Hepatocyte (in vitro differentiated cells): ENCODE results near the gene DNAJB11.

Experiments
- EZH2 ChIP-seq: fragments of 200-600 bp; sonication (generic); IDR thresholded peaks from 2 replicates; pipeline ENCODE4 v1.6.1; 2016; ENCODE audit warnings: antibody characterized with exemption, mild to moderate bottlenecking, borderline replicate concordance
- EZH2phosphoT487 ChIP-seq: fragments of 200-600 bp; sonication (generic); IDR thresholded peaks from one replicate; pipeline ENCODE4 v1.6.1; 2018; ENCODE audit warnings: antibody characterized with exemption, mild to moderate bottlenecking, low read depth, moderate library complexity; ENCODE audit not compliant: unreplicated experiment, severe bottlenecking
- TF ChIP-seq, protein P1 (sequence below): fragments of 200-600 bp; sonication (generic); IDR thresholded peaks from 2 replicates; pipeline ENCODE4 v1.5.1; 2016; ENCODE audit warnings: antibody characterized with exemption, mild to moderate bottlenecking; ENCODE audit not compliant: poor library complexity

DNA sequence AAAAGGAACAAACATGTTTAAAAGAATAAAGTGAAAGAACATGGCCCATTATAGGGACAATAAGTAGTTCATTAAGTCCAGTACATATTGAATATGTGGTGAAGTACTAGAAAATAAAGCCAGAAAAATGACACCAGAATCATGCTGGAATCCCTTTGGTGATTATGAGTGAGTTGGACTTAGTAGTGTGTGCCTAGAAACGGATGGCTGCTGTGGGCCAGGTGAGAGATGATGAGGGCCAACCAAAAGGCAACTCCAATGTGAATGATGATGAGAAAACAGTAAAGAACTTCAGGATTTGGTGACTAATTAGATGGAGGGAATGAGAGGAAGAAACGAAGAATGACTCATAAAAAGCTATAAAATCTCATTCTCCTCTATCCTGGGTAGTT lies 29.7 kb upstream of the DNAJB11 start:
- TF ChIP-seq EZH2 (no peak), EZH2phosphoT487 (no peak)
- TF ChIP-seq, protein P1, sequence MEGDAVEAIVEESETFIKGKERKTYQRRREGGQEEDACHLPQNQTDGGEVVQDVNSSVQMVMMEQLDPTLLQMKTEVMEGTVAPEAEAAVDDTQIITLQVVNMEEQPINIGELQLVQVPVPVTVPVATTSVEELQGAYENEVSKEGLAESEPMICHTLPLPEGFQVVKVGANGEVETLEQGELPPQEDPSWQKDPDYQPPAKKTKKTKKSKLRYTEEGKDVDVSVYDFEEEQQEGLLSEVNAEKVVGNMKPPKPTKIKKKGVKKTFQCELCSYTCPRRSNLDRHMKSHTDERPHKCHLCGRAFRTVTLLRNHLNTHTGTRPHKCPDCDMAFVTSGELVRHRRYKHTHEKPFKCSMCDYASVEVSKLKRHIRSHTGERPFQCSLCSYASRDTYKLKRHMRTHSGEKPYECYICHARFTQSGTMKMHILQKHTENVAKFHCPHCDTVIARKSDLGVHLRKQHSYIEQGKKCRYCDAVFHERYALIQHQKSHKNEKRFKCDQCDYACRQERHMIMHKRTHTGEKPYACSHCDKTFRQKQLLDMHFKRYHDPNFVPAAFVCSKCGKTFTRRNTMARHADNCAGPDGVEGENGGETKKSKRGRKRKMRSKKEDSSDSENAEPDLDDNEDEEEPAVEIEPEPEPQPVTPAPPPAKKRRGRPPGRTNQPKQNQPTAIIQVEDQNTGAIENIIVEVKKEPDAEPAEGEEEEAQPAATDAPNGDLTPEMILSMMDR = no peak
